Keratinocyte (primary cell): ENCODE measurements around the gene RAP1GAP2.
"Not testable (repeated sequence)": the region's sequence is repeated elsewhere in the genome, so short reads cannot be mapped to it uniquely, and the experiment has no call there.

ENCODE experiments used
- EZH2 ChIP-seq: IDR thresholded peaks from one replicate; pipeline ENCODE4 v1.6.1; 2012; ENCODE audit warnings: inconsistent platforms, mild to moderate bottlenecking, low read length, moderate library complexity
- TF ChIP-seq, protein P1 (sequence below), 3 experiments: IDR thresholded peaks in 1 of 3; conservative IDR thresholded peaks in 1 of 3; optimal IDR thresholded peaks in 1 of 3; 2 replicates in 2 of 3; 3 replicates in 1 of 3; pipeline versions ENCODE3 to v1.5.1; 2011; ENCODE audit warnings: low read length in 3 of 3, mild to moderate bottlenecking in 3 of 3, moderate library complexity in 2 of 3, control low read depth in 1 of 3, inconsistent platforms in 1 of 3; ENCODE audit not compliant: insufficient read depth in 2 of 3; ENCODE audit errors: extremely low read depth in 1 of 3

DNA sequence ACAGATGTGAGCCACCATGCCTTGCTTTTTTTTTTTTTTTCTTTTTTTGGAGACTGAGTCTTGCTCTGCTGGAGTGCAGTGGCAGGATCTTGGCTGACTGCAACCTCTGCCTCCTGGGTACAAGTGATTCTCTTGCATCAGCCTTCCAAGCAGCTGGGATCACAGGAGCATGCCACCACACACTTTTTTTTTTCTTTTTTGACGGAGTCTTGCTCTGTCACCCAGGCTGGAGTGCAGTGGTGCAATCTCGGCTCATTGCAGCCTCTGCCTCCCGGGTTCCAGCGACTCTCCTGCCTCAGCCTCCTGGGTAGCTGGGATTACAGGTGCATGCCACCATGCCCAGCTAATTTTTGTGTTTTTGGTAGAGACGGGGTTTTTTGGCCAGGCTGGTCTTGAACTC is 23.1 kb downstream of the RAP1GAP2 start:
- TF ChIP-seq, protein P1, sequence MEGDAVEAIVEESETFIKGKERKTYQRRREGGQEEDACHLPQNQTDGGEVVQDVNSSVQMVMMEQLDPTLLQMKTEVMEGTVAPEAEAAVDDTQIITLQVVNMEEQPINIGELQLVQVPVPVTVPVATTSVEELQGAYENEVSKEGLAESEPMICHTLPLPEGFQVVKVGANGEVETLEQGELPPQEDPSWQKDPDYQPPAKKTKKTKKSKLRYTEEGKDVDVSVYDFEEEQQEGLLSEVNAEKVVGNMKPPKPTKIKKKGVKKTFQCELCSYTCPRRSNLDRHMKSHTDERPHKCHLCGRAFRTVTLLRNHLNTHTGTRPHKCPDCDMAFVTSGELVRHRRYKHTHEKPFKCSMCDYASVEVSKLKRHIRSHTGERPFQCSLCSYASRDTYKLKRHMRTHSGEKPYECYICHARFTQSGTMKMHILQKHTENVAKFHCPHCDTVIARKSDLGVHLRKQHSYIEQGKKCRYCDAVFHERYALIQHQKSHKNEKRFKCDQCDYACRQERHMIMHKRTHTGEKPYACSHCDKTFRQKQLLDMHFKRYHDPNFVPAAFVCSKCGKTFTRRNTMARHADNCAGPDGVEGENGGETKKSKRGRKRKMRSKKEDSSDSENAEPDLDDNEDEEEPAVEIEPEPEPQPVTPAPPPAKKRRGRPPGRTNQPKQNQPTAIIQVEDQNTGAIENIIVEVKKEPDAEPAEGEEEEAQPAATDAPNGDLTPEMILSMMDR (optimal IDR thresholded peaks at IDR 0.05 in 1 of 3, IDR thresholded peaks at IDR 0.05 in 1 of 3, conservative IDR thresholded peaks at IDR 0.05 in 1 of 3; ENCODE audit: extremely low read depth in 1 of 3, insufficient read depth in 2 of 3, low read length in 3 of 3): not testable (repeated sequence)
- not testable (repeated sequence) for TF ChIP-seq EZH2
